Stimulated activated CD8-positive, alpha-beta memory T cell treated with anti-CD3 and anti-CD28 coated beads, Interleukin-15, amount 100 ng/mL, for 1 hour (primary cell): ENCODE data around the gene GATD1.

Experiments used
- DNase-seq: peaks from one replicate; pipeline ENCODE4 v3.0.0-alpha.2; 2020; ENCODE audit warnings: low read depth

Gene GATD1

DNA sequence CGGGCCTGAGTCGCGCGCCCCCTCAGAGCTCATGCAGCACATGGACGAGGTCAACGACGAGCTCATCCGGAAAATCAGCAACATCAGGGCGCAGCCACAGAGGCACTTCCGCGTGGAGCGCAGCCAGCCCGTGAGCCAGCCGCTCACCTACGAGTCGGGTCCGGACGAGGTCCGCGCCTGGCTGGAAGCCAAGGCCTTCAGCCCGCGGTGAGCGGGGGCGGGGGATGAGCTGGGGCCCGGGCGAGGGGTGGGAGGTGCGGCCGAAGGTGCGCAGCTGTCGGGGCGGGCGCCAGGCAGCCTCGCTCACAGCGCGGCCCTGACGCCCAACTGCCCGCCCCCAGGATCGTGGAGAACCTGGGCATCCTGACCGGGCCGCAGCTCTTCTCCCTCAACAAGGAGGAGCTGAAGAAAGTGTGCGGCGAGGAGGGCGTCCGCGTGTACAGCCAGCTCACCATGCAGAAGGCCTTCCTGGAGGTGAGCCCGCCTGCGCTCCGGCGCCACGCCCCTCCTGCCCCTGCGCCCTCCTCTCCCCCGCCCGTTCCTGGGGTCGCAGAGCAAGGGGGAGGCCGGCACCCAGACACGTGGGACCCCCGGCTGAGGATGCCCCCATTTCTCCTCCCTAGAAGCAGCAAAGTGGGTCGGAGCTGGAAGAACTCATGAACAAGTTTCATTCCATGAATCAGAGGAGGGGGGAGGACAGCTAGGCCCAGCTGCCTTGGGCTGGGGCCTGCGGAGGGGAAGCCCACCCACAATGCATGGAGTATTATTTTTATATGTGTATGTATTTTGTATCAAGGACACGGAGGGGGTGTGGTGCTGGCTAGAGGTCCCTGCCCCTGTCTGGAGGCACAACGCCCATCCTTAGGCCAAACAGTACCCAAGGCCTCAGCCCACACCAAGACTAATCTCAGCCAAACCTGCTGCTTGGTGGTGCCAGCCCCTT is 50.7 kb downstream of the GATD1 start:
- DNase-seq = no peak

DNA sequence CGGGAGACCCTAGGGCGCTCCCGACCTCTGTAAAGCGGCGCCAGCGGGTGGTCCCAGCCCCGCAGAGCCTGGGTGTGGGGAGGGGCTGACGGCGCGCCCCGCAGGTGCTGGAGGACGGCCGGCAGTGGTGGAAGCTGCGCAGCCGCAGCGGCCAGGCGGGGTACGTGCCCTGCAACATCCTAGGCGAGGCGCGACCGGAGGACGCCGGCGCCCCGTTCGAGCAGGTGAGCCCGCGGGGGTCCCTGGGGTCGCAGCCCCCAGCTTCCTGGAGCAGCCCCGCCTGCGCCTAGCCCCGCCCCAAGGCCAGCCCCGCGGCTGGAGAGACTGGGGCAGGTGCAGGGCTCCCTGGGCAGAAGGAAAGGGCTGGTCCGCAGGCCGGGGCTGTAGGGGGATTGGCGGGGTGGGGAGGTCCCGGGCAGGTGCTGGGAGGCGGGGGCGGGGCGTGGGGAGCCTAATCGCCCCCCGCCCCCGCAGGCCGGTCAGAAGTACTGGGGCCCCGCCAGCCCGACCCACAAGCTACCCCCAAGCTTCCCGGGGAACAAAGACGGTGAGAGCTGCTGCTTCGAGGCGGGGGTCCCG is 51.6 kb downstream of the GATD1 start:
- no peak for DNase-seq

DNA sequence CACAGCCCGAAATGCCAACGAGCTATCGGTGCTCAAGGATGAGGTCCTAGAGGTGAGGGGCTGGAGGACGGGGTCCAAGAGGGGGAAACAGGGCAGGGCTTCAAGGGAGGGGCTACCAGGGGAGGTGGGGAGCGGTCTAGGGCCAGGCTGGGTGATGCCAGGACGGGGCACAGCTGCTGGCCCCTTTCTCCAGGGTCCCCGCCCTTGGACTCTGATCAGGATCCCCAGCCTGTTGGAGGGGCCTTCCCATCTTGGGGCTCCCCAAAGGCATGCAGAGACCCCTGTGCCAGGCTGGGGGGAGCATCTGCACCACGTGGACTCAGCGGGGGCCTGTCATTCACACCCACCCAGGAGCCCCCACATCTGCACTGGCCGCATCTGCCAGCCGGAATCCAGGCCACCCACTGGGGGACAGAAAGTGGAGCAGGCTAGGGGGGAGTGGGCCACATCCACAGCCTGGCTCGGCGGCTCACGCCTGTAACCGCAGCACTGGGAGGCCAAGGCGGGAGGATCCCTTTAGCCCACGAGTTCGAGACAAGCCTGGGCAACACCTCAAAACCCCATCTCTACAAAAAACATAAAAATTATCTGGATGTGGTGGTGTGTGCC is 52.4 kb downstream of the GATD1 start:
- no peak for DNase-seq

DNA sequence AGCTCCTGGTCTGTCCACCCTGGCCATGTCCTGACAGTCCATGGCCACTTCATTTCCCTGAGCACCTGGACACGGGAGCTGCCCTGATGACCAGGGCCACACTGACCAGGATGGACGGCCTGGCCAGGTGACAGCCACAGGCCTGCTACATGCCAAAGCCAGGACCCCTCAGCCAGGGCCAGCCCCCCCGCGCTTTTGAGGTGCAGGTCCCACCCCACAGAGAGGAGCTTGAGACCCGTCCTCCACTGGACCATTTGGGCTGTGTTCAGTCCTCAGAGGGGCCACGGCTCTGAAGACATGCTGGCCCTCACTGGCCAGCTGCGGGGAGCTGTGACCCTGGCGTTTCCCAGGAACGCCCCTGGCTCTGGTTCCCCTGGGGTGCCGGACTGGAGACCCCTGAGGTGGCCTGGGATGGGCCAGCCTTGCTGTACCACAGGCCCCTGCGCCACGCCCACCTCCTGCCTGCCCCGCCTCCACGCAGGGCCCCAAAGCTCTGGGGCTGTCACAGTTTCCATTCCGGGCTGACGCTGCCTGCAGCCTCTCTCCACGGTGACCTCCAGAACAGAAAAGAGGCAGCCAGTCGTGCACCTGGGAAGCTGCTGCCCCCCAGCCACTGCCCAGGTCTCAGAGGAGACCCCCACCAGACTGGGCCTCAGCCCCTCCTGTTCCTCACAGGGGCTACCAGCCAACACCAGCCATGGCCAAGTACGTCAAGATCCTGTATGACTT is 53.1 kb downstream of the GATD1 start:
- DNase-seq = no peak

DNA sequence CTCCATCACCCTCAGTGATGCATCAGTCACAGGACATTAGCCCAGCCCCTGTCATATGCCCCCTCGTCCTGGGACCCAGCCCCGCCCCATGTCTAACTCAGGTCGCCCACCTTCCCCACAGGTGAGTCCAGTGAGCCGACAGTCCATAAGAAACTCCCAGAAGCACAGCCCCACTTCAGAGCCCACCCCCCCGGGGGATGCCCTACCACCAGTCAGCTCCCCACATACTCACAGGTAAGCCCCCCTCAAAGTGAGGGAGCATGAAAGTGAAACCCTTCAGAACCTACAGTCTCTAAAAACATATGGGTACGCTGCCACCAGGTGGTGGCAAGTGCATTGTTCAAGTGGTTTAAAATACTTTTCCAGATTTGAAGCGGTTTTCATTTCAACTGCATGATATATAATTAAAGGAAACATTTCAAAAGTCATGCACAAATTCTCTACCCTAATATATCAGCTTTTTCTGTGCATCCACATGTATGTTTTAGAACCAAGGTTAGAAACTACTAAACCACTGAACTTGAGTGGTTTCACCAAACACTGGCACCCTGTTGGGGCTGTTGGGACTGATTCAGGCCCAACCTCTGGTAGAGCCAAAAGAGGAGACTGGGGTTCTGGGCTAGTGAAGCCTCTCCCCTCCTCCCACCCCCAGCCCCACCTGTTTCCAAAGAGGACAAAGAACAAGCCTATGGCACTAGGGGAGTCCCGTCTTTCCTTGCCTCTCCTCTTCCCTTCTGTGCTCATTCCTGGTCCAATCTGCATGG is 54.0 kb downstream of the GATD1 start:
- DNase-seq = peak; percentile 32

DNA sequence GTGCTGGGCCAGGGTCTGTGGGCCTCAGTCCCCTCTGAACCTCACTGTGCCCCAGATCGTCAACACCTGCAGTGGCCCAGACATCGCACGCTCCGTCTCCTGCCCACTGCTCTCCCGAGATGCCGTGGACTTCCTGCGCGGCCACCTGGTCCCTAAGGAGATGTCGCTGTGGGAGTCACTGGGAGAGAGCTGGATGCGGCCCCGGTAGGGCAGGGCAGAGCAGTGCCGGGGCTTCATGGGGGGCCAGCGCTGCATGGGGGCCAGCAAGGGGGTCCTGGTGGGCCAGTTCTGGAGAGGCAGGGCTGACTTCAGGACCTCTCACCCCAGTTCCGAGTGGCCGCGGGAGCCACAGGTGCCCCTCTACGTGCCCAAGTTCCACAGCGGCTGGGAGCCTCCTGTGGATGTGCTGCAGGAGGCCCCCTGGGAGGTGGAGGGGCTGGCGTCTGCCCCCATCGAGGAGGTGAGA is 54.9 kb downstream of the GATD1 start:
- DNase-seq = no peak

DNA sequence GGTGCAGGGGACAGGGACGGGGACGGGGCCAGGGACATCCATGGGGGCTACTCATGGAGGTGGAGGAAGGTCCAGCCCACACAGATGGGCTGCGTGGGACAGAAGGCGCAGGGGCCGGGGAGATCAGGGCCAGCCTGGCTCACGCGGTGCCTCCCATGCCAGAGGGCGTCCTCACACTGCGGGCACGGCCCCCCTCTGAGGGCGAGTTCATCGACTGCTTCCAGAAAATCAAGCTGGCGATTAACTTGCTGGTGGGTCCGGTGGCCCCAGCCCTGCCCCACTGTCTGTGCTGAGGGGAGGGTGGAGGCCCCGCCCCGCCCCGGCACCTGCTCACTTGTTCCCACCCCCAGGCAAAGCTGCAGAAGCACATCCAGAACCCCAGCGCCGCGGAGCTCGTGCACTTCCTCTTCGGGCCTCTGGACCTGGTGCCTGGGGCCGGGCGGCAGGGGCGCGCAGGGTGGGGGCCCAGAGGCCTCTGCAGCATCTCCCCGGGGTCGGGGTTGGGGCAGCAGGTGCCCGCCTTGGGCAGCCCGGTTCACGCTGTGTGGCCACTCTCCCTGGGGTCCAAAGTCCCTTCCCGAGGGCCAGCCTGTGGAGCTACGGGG is 55.4 kb downstream of the GATD1 start:
- no peak for DNase-seq

DNA sequence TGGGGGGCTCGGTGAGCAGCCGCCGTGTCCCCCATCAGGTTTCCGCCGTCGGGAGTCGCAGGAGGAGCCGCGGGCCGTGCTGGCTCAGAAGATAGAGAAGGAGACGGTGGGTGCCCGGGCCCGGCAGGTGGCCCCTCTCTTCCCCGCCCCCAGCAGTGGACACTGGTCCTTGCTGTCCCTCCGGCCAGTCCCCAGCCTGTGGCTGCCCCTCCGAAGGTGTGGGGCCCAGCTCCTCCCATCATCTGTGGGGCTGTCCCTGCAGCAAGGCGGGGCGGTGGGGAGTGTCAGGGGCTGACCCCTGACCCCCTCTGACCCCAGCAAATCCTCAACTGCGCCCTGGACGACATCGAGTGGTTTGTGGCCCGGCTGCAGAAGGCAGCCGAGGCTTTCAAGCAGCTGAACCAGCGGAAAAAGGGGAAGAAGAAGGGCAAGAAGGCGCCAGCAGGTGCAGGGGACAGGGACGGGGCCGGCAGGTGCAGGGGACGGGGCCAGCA is 56.0 kb downstream of the GATD1 start:
- DNase-seq = no peak

DNA sequence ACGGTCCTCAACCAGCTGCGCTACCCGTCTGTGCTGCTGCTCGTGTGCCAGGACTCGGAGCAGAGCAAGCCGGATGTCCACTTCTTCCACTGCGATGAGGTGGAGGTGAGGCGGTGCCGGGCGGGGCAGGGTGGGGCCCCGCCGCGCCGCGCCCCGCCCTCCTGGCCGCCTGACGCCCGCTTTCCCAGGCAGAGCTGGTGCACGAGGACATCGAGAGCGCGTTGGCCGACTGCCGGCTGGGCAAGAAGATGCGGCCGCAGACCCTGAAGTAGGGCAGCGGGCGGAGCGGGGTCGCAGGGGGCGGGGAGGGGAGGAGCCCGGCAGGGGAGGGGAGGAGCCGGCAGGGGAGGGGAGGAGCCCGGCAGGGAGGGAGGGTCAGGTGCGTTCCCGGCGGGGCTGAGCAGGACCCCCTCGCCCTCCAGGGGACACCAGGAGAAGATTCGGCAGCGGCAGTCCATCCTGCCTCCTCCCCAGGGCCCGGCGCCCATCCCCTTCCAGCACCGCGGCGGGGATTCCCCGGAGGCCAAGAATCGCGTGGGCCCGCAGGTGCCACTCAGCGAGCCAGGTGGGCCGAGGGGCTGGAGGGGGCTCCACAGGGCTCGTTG is 56.5 kb downstream of the GATD1 start:
- no peak for DNase-seq

DNA sequence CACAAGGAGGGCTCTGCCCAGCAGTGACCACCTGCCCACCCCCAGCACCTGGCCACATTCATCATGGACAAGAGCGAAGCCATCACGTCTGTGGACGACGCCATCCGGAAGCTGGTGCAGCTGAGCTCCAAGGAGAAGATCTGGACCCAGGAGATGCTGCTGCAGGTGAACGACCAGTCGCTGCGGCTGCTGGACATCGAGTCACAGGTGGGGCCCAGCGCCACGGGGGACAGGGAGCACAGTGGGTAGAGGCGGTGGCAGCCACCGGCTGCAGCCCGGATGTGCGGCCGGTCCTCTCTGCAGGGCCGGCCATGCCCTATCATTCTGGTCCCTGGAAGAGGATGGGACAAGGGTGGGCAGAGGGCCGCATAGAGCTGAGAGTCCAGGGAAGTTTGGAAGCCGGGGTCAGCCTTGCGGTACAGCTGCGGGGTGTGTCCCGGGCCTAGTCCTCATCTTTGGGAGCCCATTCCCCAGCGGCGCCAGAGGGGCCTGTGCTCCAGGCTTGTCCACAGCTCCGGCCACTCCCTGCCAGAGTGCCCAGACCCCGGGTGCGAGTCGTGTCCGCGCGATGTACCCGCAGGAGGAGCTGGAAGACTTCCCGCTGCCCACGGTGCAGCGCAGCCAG is 57.2 kb downstream of the GATD1 start:
- no peak for DNase-seq

DNA sequence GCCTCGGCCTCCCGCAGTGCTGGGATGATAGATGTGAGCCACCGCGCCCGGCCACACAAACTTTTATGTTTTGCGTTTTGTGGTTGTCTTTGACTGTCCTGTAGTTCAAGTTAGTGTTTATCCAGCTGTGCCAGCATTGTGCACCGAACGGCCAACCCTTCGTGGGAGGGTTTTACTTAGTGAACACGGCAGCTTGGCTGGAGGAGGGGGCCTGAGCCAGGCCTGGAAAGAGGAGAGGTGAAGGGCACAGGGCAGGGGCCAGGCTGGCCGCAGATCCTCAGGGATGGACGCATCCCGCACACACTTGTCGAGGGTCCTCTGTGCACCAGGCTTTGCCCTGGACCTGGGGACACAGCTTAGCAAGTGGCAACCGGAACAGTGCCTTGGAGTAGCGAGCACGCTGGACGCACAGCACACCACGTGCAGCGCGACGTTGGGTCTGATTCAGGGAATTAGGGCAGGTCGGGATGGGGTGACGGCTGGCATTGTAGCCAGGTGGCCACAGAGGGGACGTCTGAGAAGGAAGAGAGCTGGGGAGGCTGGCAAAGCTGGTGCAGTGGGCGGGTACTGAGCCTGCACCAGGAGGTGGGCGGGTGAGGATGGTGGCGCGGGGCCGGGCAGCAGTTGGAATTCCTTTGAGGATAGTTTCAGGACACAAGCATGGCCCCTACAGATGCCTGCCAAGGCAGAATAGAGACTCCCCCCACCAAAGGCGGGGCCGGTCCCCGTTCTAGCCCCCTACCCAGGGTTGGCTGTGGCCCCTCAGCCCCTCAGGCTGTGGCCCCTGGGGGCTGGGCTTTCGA is 57.9 kb downstream of the GATD1 start:
- DNase-seq = no peak
